ENCODE data around the gene SOST.

GRCh38 chr17:43782913-43783680 lies 24.5 kb upstream of the SOST start:
- no peak for TF ChIP-seq CTCF (IDR thresholded peaks at IDR 0.05)
- no peak for TF ChIP-seq POLR2A (IDR thresholded peaks at IDR 0.05)
